HepG2 (cell line): ENCODE measurements around the gene AUTS2. TPM values are rescaled to one million over a fixed set of nuclear protein-coding genes. Genes with fewer than 3 reads are reported as not detected.
"Not testable (repeated sequence)": the region's sequence is repeated elsewhere in the genome, so short reads cannot be mapped to it uniquely, and the experiment has no call there.

Experiments used
- ATAC-seq: fragments of 200-7000 bp; cut with Tn5 transposase; 3 replicates; pipeline ENCODE4 v1.9.1; 2020; ENCODE audit warnings: mild to moderate bottlenecking, moderate library complexity
- BruUV-seq: library from RNA; stranded (reverse); fragments of 400-500 nt; replicated peaks from 2 replicates; lab custom pipeline; 2021; lab: Mats Ljungman, UMichigan
- CTCF ChIA-PET: fragments of 300-600 bp; formaldehyde crosslinking; extraction: SDS; loops from one replicate; lab custom pipeline; 2021; ENCODE audit warnings: low total read pairs, inconsistent platforms, low intra/inter-chr PET ratio; lab: Yijun Ruan, JAX
- POLR2A ChIA-PET: fragments of 350-600 bp; sonication (Branson Sonifier 250); formaldehyde crosslinking; loops from one replicate; lab custom pipeline; 2020; ENCODE audit warnings: antibody characterized with exemption, inconsistent platforms; lab: Yijun Ruan, JAX
- DNase-seq: peaks from one replicate; pipeline ENCODE4 v3.0.0-alpha.2; 2015; ENCODE audit warnings: low spot score
- FAIRE-seq: peaks from 3 replicates; lab custom pipeline; 2011; peaks lifted over from hg19 to GRCh38; lab: Jason Lieb, UNC
- H2AFZ ChIP-seq: one replicate; pipeline ENCODE4 v1.6.1; 2011; ENCODE audit warnings: low read length, inconsistent platforms
- H3K27ac ChIP-seq: fragments of 300-600 bp; 3 replicates; pipeline ENCODE4 v1.8.0; 2011; ENCODE audit warnings: mixed run types, mild to moderate bottlenecking, mixed read lengths, low read length, inconsistent platforms; ENCODE audit not compliant: insufficient read depth; ENCODE audit errors: extremely low read length
- H3K27me3 ChIP-seq, 2 experiments: fragments of 200-600 bp in 1 of 2; 2 replicates in 1 of 2; 3 replicates in 1 of 2; pipeline versions ENCODE4 v1.6.0 to v1.8.0; 2011; ENCODE audit warnings: low read length in 2 of 2, mild to moderate bottlenecking in 2 of 2, moderate library complexity in 2 of 2, inconsistent platforms in 1 of 2; ENCODE audit not compliant: insufficient read depth in 2 of 2, control insufficient read depth in 1 of 2
- H3K36me3 ChIP-seq, 2 experiments: fragments of 200-600 bp in 1 of 2; replicated peaks in 1 of 2; 2 replicates in 1 of 2; 3 replicates in 1 of 2; pipeline versions ENCODE4 v1.5.1 to v1.8.0; 2011; ENCODE audit warnings: low read length in 2 of 2, inconsistent platforms in 1 of 2; ENCODE audit not compliant: insufficient read depth in 2 of 2, control insufficient read depth in 1 of 2
- H3K4me1 ChIP-seq: 2 replicates; pipeline ENCODE4 v1.5.1; 2012; ENCODE audit warnings: low read length, inconsistent platforms; ENCODE audit not compliant: insufficient read depth
- H3K4me2 ChIP-seq: 2 replicates; pipeline ENCODE4 v1.6.0; 2011; ENCODE audit warnings: low read depth, low read length, inconsistent platforms
- H3K4me3 ChIP-seq, 3 experiments: fragments of 200-600 bp in 1 of 3; sonication (generic), shearing (Covaris generic) in 1 of 3; replicated peaks in 1 of 3; 2 replicates each; pipeline ENCODE4 v1.5.1; 2011 to 2016; ENCODE audit warnings: low read length in 3 of 3, inconsistent platforms in 2 of 3, low read depth in 2 of 3, mild to moderate bottlenecking in 2 of 3, control low read depth in 1 of 3, mixed read lengths in 1 of 3; ENCODE audit not compliant: insufficient read depth in 1 of 3
- H3K79me2 ChIP-seq: one replicate; pipeline ENCODE4 v1.6.1; 2011; ENCODE audit warnings: low read length, inconsistent platforms; ENCODE audit not compliant: insufficient read depth
- H3K9ac ChIP-seq: 2 replicates; pipeline ENCODE4 v1.6.0; 2011; ENCODE audit warnings: mild to moderate bottlenecking, low read depth, low read length, inconsistent platforms; ENCODE audit not compliant: insufficient read depth
- H3K9me3 ChIP-seq: 2 replicates; pipeline ENCODE4 v1.5.1; 2012; ENCODE audit warnings: mild to moderate bottlenecking, low read length
- H4K20me1 ChIP-seq: 2 replicates; pipeline ENCODE4 v1.6.0; 2011; ENCODE audit warnings: inconsistent platforms, mild to moderate bottlenecking, low read length, moderate library complexity; ENCODE audit not compliant: insufficient read depth
- ATRX ChIP-seq: sonication (generic); formaldehyde crosslinking; IDR thresholded peaks from 2 replicates; pipeline ENCODE4 v1.4.0; 2020; ENCODE audit warnings: missing genetic modification reagents, borderline replicate concordance
- ERF ChIP-seq: IDR thresholded peaks from 2 replicates; pipeline ENCODE4 v1.6.1; 2018; ENCODE audit warnings: missing biosample characterization, missing genetic modification reagents
- HNRNPLL ChIP-seq: fragments of 200-400 bp; formaldehyde crosslinking; IDR thresholded peaks from 2 replicates; pipeline ENCODE4 v1.6.1; 2017; ENCODE audit warnings: mild to moderate bottlenecking, low read depth, low read length; ENCODE audit not compliant: poor library complexity, severe bottlenecking
- TCF7 ChIP-seq: sonication (generic); IDR thresholded peaks from 2 replicates; pipeline ENCODE4 v1.6.1; 2016; ENCODE audit warnings: antibody characterized with exemption, low read depth
- ZNF550 ChIP-seq: sonication (generic); formaldehyde crosslinking; IDR thresholded peaks from 2 replicates; pipeline ENCODE4 v1.4.0; 2020; ENCODE audit warnings: mild to moderate bottlenecking, missing genetic modification reagents, borderline replicate concordance
- WGBS: methylation state at CpG from one replicate; pipeline ENCODE4 v1.1.6; 2017; ENCODE audit warnings: low lambda C conversion rate; 5-methylcytosine and 5-hydroxymethylcytosine counted together
- in situ Hi-C: cut with HindIII; loops from 2 replicates; pipeline ENCODE4 v1.10.0; 2017; ENCODE audit warnings: low pct_unique_long_range_greater_than_20kb; ENCODE audit not compliant: extremely low pct_ligation_motif_present
- intact Hi-C: fragments of 100-400 bp; cut with micrococcal nuclease; formaldehyde crosslinking; loops from one replicate; pipeline ENCODE4 v1.10.0; 2022; ENCODE audit not compliant: unreplicated experiment
- polyA plus RNA-seq, 8 experiments: library from polyadenylated mRNA; depleted of rRNA in 3 of 8; stranded (reverse) in 7 of 8; unstranded in 1 of 8; fragments of >200 nt; fragmentation: Illumina TruSeq in 4 of 8; extraction: Trizol in 4 of 8; gene quantifications; 2 replicates each; pipeline versions ENCODE4 v1.2.1 to v1.2.3, GENCODE V29; 2011 to 2016; ENCODE audit warnings: low read depth in 4 of 8, missing spikeins in 1 of 8, mixed read lengths in 1 of 8; ENCODE audit not compliant: insufficient read depth in 1 of 8
- total RNA-seq, 5 experiments: library from RNA; depleted of rRNA; stranded (reverse); fragments of >200 nt; fragmentation: Illumina TruSeq; extraction: Trizol; gene quantifications; 2 replicates each; pipeline ENCODE4 v1.2.3, GENCODE V29; 2016; ENCODE audit warnings: low read depth in 1 of 5

AUTS2 gene
- total and polyA plus RNA-seq, 2 of the 13 experiments (the other 11 are each of a cell fraction or from before 2014, with no cell fraction given) = 0.38 TPM; not detected in 1

- intact Hi-C loops (no loop called here), in situ Hi-C loops (no loop called here)
- ATAC-seq = no peak
- ChIA-PET CTCF (no interaction called here), POLR2A (no interaction called here)
- H2AFZ ChIP-seq = no peak overlapping the region
- H3K27ac ChIP-seq = no peak overlapping the region
- no peak for FAIRE-seq
- no TSS peak for BruUV-seq
- H3K4me2 ChIP-seq = no peak overlapping the region
- H4K20me1 ChIP-seq = no peaks in the 10 kb centered on the region
- WGBS = 39% methylated on average over 8 of the region's 8 CpGs
- no peak overlapping the region for H3K4me3 ChIP-seq
- no peak overlapping the region for H3K9ac ChIP-seq
- H3K79me2 ChIP-seq = no peaks in the 10 kb centered on the region
- DNase-seq = no peak
- TF ChIP-seq ATRX (CRISPR knock-in tag) (no peak), HNRNPLL (no peak), ERF (CRISPR knock-in tag) (no peak), ZNF550 (no peak), TCF7 (no peak)
- H3K27me3 ChIP-seq = no peaks in the 10 kb centered on the region
- no peaks in the 10 kb centered on the region for H3K4me1 ChIP-seq
- no peaks in the 10 kb centered on the region for H3K9me3 ChIP-seq
- no peaks in the 10 kb centered on the region for H3K36me3 ChIP-seq
These were observed 673.4 kb downstream of the AUTS2 start for GRCh38 chr7:70271617-70272081.

- not testable (repeated sequence) for H3K4me2 ChIP-seq
These were observed 677.3 kb downstream of the AUTS2 start for GRCh38 chr7:70275570-70275969.

More at GRCh38 chr7:70275570-70275969, 677.3 kb downstream of the AUTS2 start:
- in situ Hi-C loops, CTCF ChIA-PET, POLR2A ChIA-PET, H4K20me1 ChIP-seq, intact Hi-C loops, H3K4me1 ChIP-seq, DNase-seq, FAIRE-seq, ATAC-seq, H3K36me3 ChIP-seq, H3K9me3 ChIP-seq, H2AFZ ChIP-seq, H3K27me3 ChIP-seq, BruUV-seq, H3K27ac ChIP-seq, H3K79me2 ChIP-seq, H3K9ac ChIP-seq, H3K4me3 ChIP-seq: not testable (repeated sequence)
- WGBS = 64% methylated on average over 3 of the region's 3 CpGs
